Umbilical cord (tissue), 2 donors: ENCODE data around the gene TIMMDC1. TPM values are rescaled to one million over a fixed set of nuclear protein-coding genes. Genes with fewer than 3 reads are reported as not detected.
"Not testable (repeated sequence)": the region's sequence is repeated elsewhere in the genome, so short reads cannot be mapped to it uniquely, and the experiment has no call there.

Source experiments
- DNase-seq: peaks from one replicate; pipeline ENCODE4 v3.0.0-alpha.2; 2015; ENCODE audit warnings: low spot score
- total RNA-seq: library from RNA; depleted of rRNA; stranded (reverse); fragments of >200 nt; gene quantifications from one replicate; pipeline ENCODE4 v1.2.3, GENCODE V29; 2014; ENCODE audit warnings: low replicate concordance; ENCODE audit not compliant: insufficient read depth

The TIMMDC1 gene
- total RNA-seq, 1 donor from 2014 or later: 27.2 TPM

DNA sequence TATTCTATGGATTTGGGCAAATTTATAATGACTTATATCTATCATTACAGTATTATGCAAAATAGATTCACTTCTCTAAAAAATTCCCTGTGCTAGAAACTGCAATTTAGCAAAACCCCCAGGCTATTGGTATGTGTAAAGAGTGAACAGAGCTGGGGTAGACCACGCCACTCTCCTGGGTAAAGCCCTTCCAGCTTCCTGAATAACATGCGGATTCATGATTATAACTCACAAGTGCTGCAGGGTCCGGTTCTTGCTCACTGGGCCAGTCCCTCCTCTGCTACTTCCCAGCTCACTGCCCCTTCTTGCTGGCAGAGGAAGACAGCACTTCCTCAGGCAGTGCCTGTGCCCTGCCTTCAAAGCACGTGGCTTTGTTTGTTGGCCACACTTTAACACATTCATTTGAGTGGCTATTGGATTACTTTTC is 57.0 kb downstream of the TIMMDC1 start:
- no peak for DNase-seq

DNA sequence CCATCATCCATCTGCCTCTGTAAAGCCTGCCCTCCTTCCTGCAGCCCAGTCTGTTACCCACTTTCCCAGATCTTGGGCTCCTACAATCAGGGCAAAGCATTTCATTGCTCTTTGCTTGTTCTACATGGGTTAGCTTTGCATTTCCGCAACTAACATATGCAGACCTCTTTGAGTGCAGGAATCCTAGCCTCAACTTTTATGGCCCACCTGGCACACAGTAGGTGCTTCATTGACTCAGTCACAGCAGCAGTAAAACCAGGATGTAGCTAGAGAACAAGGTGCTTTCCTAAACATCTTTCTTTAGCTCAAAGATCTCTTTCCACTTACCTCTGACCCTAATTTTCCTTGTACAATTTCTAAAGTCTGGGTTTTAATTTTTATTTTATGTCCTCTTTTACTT is 57.6 kb downstream of the TIMMDC1 start:
- DNase-seq: no peak

DNA sequence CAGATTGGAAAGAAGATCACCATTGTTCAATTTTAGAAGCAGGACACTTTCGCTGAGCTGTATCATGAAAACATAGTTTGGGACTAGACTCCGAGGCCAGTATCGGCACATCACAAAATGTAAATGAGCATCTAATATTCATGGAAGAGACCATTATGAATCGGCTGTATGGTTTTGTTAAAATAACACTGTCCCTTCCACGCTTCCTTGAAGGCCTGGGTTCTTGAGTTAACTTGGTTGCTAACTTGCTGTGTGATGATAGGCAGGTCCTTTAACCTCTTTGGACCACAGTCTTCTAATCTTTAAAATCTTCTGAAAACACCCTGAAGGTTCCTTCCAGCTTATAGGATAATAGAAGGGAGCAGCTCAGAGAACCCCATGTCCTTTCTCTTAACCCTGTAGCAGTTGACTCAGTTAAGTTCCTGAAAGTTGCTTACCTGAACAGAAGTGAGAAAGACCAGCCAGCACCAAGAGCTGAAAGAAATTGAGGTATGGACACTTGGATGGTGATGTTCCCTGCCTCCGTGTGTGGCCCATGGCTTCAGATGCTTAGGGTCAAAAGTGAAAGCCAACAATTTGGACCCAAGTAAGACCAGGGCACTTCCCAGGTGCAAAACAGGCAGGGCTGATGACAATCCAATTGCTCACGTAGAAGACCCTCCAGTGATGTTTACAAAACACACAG is 59.0 kb downstream of the TIMMDC1 start:
- DNase-seq: no peak

DNA sequence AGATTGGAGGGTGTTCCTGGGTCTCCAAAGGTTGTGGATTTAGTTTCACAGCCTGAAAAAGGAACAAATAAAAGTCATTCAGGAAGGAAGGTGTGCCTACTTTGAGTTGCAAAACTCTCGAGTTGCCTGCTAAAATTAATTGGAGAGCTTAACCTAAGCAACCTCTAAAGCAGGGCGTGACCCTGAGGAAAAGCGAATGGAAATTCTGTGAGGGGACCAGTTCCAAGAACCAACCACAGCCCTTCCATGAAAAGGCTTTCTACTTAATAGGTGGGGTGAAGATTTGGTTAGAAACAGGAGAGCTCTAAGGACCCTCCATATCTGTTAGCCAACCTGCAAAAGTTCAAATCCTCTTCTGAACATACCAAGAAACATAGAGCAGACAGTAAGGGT is 59.5 kb downstream of the TIMMDC1 start:
- DNase-seq: no peak

DNA sequence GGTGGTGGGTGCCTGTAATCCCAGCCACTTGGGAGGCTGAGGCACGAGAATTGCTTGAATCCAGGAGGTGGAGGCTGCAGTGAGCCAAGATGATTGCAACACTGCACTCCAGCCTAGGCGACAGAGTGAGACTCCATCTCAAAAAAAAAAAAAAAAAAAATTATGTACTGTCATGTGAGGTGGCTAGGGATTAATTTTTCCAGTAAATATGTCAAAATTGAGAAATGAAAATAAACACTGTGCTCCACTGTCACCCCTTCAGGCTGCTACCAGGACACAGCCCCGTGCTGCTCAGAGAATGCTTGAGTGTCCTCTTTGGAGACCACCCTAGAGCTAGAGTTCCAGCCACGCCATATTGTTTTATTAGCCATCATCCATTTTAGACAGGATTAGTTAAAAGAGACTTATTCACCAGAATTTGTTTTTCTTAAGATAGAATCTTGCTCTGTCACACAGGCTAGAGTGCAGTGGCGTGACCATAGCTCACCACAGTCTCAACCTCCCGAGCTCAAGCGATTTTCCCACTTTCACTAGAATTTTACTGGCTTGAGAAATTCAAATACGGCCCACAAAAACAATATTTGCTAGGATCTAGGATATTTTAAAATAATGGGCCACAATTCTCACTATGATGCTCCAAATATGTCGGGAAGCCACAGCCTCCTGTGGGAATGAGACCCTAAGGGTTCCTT is 60.4 kb downstream of the TIMMDC1 start:
- no peak for DNase-seq

DNA sequence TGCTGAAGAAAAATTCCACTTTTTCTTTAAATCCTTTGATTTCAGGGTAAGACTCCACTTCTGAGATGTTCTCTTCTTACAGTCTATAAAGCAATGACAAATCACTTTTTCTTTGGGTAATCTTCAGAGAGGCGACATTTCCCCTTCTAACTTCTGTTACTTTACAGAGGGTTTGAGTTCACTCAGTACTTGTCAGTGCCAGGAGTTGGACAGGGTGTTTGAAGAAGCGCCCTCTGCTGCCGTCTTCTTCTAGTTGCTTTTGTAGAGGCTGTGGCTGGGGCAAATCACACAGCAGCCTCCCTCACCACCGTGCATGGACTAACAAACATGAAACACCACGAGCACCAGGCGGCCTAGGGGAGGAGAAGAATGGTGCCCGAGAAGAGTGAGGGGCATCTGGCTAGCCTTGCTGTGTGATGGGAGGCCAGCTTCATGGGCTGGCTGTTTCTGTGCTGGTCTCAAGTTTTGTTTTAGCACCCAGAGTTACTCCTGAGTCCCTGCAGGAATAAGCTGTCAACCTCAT is 61.2 kb downstream of the TIMMDC1 start, which contains the start of gene CD80:
Gene CD80 (minus strand): TSS at position 174 of the 523 bp plus-strand sequence. CDS start 1,886 bp downstream, outside the sequence.
- no peak for DNase-seq

DNA sequence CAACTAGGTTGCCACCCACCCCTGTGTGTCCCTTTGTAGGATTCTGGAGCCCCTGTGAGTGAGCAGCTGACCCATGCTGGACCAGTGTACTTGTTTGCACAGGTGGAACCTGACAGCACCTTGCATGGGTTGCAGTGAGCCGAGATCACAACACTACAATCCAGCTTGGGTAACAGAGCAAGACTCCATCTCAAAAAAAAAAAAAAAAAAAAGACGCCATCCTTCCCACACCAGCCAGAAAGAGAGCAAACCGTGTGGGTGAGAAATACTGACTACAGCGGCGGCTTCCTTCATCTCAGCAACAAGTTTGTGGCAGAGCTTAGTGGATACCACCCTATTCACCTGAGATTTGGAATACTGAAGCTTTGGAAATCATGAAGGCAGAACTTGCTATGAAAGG is 61.8 kb downstream of the TIMMDC1 start:
- DNase-seq: no peak

DNA sequence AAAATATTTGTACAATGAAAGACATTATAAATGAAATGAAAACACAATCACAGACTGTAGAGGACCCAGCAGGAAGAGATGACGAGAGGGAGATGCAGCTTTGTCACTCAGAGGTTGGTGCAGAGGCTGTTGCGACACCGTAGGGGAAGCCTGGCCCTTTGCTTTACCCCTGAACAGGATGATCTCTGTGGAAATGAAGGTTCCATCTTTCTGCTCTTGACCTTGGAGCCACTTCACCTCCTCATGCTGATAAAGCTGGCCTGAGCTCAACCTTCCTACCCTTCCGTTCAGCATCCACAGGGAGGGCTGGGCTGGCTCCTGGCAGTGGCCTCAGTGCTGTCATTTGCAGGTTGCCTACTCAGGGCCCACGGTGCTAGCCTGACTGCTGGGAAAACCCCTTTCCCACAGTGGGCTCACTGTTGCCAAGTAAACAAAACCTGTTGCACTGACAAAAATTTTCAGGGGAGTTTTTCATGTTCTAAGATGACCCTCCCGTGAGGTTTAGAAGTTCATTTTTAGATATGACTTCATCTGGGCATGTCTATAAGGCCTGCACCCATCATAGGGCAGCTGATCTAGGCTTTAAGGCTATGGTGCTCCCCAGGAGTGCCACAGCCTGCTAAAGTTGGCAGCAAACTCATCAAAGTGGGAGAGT is 64.1 kb downstream of the TIMMDC1 start:
- DNase-seq: no peak

DNA sequence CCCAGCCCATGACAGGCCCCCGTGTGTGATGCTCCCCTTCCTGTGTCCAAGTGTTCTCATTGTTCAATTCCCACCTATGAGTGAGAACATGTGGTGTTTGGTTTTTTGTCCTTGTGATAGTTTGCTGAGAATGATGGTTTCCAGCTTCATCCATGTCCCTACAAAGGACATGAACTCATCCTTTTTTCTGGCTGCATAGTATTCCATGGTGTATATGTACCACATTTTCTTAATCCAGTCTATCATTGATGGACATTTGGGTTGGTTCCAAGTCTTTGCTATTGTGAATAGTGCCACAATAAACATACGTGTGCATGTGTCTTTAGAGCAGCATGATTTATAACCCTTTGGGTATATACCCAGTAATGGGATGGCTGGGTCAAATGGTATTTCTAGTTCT is 65.0 kb downstream of the TIMMDC1 start:
- not testable (repeated sequence) for DNase-seq

DNA sequence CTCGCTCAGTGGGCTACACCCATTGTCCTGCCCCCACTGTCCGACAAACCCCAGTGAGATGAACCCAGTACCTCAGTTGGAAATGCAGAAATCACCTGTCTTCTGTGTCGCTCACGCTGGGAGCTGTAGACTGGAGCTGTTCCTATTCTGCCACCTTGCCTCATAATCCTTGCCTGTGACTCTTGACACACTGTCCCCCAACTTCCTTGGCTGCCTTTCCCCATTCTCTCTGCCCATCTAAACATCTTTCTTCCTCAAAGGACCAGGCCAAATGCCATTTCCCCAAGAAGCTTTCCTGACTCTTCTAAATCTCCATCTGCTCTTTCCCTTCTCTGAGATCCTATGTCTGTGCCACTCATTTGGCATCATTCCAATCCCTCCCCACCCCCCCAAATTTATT is 70.8 kb downstream of the TIMMDC1 start:
- no peak for DNase-seq

DNA sequence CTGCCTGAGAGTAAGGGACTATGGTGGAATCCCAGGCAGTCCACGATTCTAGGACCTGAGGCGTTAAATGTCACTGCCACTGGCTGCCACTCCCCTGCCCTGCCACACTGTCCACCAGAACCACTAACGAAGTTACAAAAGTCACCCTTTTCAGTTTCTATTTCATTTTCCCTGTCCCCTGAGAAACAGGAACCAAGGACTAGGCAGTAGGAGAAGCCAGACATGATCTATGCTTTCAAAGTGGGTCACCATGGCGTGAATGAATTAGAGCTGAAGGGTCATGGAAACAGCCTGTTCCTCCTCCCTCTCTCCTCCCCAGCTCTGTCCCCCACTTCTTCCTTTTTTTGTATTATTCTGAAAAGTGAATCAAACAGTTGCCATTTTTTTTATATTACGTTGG is 71.9 kb downstream of the TIMMDC1 start:
- peak; percentile 29 for DNase-seq

DNA sequence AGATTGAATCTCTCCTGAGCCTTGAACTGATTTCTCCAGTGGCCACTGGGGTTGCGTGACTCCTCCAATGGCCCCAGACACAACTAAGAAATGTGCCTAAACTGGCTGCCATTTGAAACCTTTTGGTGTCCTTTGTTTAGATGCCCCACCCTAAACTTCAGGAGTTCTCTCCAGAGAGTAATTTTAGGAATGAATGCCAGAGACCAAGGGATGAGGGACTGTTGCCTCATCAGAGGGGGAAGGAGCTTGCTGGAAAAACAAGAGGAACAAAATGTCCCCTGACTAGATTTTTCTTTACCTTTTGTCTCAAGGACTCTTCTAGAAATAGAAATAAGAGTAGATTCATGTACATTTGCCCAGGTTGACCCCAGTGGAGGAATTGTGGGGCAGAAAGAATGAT is 72.9 kb downstream of the TIMMDC1 start:
- DNase-seq: no peak

DNA sequence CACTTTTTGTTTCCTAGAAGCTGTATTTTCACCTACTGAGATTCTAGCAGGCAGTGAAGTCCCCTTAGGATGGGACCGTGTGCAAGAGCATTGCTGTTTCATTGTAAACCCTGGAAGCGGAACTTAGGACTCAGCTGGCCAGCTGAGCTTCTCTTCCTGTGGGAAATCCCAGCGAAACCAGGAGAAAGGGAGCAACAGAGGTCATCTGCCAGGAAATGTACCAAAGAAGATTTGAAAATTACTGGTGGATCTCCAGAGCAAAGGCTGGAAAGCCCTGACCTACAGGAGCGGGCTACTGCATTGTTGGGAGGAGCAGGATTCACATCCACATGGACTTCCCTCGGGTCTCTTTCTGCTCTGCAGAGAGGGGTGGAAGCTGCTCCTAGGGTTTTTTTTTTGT is 73.3 kb downstream of the TIMMDC1 start:
- no peak for DNase-seq

Other genes with a start within 250 kb of the TIMMDC1 start
- gene ARHGAP31, start 204.2 kb upstream of the TIMMDC1 start, total RNA-seq: 9.4 TPM
- gene TMEM39A, start 34.9 kb upstream of the TIMMDC1 start, total RNA-seq: 45.7 TPM
- gene POGLUT1, start 29.6 kb upstream of the TIMMDC1 start, total RNA-seq: 12.3 TPM
- 4.1 TPM for gene CD80, start 61.1 kb downstream of the TIMMDC1 start, total RNA-seq
- 4.6 TPM for gene ADPRH, start 80.9 kb downstream of the TIMMDC1 start, total RNA-seq
- not detected for gene PLA1A, start 99.3 kb downstream of the TIMMDC1 start, total RNA-seq
- 9.4 TPM for gene POPDC2, start 162.0 kb downstream of the TIMMDC1 start, total RNA-seq
- gene COX17, start 178.9 kb downstream of the TIMMDC1 start, total RNA-seq: 25.8 TPM
- 14.2 TPM for gene CFAP91, start 204.5 kb downstream of the TIMMDC1 start, total RNA-seq